Measurements from ENCODE around the gene PTGER1. TPM values are rescaled to one million over a fixed set of nuclear protein-coding genes. Genes with fewer than 3 reads are reported as not detected.

The PTGER1 gene
- total RNA-seq, 1 donor from 2014 or later, result 0.91 TPM

DNA sequence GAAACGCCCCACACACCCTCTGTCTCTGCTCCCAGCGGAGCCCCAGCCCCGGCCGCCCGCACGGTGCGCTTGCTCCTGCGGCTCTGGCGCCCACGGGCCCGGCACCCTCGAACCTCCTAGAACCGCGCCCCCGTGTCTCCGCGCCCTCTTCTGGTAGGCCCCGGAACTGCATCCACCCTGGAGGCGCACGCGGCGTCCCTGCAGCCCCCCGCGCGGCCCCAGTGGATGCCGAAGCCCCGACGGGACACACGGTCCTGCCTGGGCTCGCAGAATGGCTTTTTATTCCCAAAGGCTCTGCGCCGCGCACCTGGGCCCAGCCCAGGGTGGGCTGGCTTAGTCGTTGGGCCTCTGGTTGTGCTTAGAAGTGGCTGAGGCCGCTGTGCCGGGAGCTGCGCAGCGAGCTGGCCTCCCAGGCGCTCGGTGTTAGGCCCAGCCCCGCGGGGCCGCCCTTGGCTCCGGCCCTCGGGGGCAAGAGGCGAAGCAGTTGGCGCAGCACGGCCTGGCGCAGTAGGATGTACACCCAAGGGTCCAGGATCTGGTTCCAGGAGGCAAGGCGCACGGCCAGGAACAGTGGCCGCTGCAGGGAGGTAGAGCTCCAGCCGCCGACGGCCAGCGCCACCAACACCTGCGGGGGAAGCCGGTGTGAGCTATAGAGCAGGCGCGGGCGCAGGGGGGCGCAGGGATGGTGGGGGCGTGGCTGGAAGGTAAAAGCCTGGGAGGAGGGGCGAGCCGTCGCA lies 2.8 kb downstream of the PTGER1 start:
- no peak for DNase-seq (ENCODE audit: low read depth)
- no peak for FAIRE-seq
- no peaks in the 10 kb centered on the region for H3K79me2 ChIP-seq (ENCODE audit: insufficient read depth, low read length)

DNA sequence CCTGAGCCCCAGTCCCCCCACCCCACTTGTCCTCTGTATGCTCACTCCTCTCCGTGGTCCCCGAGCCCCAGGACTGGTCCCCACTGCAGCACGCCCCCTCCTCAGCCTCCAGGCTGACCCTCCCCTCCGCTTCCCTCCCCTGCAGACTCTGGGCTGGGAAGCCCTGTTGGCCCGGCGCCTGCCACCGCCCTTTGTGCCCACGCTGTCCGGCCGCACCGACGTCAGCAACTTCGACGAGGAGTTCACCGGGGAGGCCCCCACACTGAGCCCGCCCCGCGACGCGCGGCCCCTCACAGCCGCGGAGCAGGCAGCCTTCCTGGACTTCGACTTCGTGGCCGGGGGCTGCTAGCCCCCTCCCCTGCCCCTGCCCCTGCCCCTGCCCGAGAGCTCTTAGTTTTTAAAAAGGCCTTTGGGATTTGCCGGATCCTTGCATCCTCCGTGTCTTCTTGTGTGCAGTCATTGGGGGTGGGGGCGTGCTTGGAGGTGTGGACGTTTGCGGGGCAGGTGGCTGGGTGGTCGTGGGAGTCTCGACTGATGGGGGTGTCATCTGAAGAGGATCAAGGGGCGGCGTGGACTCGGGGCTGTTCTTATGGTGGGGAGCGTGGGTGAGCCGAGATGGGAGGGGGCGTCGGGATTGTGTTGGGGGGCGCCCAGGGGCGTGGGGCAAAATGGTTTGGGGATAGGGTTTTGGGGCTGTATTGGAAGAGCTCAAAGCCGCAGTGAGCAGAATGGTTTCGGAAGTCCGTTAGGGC lies 3.5 kb downstream of the PTGER1 start:
- peaks cover 22% of the 10 kb centered on the region for H4K20me1 ChIP-seq (ENCODE audit: insufficient read depth, low read length)
- no peaks in the 10 kb centered on the region for H3K27me3 Mint-ChIP-seq (ENCODE audit: low read depth, unreplicated experiment)
- no peaks in the 10 kb centered on the region for H3K9me3 ChIP-seq (ENCODE audit: insufficient read depth, low read depth, low read length)
- peaks cover 3% of the 10 kb centered on the region for H3K36me3 Mint-ChIP-seq (ENCODE audit: low read depth, unreplicated experiment)
- H3K4me3 ChIP-seq (ENCODE audit: insufficient read depth, low read depth, low read length), result no peak overlapping the region
- no peak overlapping the region for H3K9ac ChIP-seq (ENCODE audit: low read length)
- no peaks in the 10 kb centered on the region for H3K9me3 Mint-ChIP-seq (ENCODE audit: unreplicated experiment)
- DNase-seq (ENCODE audit: low read depth) (no peak), FAIRE-seq (no peak)
- H3K27ac ChIP-seq (ENCODE audit: low read depth, low read length), result no peak overlapping the region
- H3K36me3 ChIP-seq (ENCODE audit: insufficient read depth, low read length), result no peaks in the 10 kb centered on the region
- H2AFZ ChIP-seq (ENCODE audit: low read depth, low read length), result no peak overlapping the region
- peaks cover 11% of the 10 kb centered on the region for H3K27me3 ChIP-seq (ENCODE audit: insufficient read depth, low read length)
- peak overlapping the region; percentile 62 for H3K4me2 ChIP-seq (ENCODE audit: low read length)
- H3K79me2 ChIP-seq (ENCODE audit: insufficient read depth, low read length), result no peaks in the 10 kb centered on the region
- peaks cover 12% of the 10 kb centered on the region for H3K4me1 ChIP-seq (ENCODE audit: insufficient read depth, low read length)
- H3K4me3 Mint-ChIP-seq (ENCODE audit: unreplicated experiment), result no peak overlapping the region
- H3K27ac Mint-ChIP-seq (ENCODE audit: unreplicated experiment), result no peak overlapping the region
- TF ChIP-seq EZH2 (IDR thresholded peaks at IDR 0.05; ENCODE audit: insufficient read depth, low read length), result no peak
- TF ChIP-seq, protein P1, sequence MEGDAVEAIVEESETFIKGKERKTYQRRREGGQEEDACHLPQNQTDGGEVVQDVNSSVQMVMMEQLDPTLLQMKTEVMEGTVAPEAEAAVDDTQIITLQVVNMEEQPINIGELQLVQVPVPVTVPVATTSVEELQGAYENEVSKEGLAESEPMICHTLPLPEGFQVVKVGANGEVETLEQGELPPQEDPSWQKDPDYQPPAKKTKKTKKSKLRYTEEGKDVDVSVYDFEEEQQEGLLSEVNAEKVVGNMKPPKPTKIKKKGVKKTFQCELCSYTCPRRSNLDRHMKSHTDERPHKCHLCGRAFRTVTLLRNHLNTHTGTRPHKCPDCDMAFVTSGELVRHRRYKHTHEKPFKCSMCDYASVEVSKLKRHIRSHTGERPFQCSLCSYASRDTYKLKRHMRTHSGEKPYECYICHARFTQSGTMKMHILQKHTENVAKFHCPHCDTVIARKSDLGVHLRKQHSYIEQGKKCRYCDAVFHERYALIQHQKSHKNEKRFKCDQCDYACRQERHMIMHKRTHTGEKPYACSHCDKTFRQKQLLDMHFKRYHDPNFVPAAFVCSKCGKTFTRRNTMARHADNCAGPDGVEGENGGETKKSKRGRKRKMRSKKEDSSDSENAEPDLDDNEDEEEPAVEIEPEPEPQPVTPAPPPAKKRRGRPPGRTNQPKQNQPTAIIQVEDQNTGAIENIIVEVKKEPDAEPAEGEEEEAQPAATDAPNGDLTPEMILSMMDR (IDR thresholded peaks at IDR 0.05; ENCODE audit: insufficient read depth, low read depth, low read length), result no peak
- H3K4me1 Mint-ChIP-seq (ENCODE audit: low read depth, unreplicated experiment), result peaks cover 8% of the 10 kb centered on the region

More for the DNA sequence above, 2.8 kb downstream of the PTGER1 start:
- Mint-ChIP-seq H3K4me1 (ENCODE audit: low read depth, unreplicated experiment) (peaks cover 10% of the 10 kb centered on the region), H3K36me3 (ENCODE audit: low read depth, unreplicated experiment) (peaks cover 4% of the 10 kb centered on the region), H3K4me3 (ENCODE audit: unreplicated experiment) (no peak overlapping the region), H3K27me3 (ENCODE audit: low read depth, unreplicated experiment) (no peaks in the 10 kb centered on the region), H3K27ac (ENCODE audit: unreplicated experiment) (no peak overlapping the region), H3K9me3 (ENCODE audit: unreplicated experiment) (no peaks in the 10 kb centered on the region)
- Histone ChIP-seq H4K20me1 (ENCODE audit: insufficient read depth, low read length) (peaks cover 30% of the 10 kb centered on the region), H3K9ac (ENCODE audit: low read length) (no peak overlapping the region), H3K4me2 (ENCODE audit: low read length) (peak overlapping the region; percentile 62), H3K27me3 (ENCODE audit: insufficient read depth, low read length) (peaks cover 11% of the 10 kb centered on the region), H2AFZ (ENCODE audit: low read depth, low read length) (peak overlapping the region; percentile 26), H3K4me3 (ENCODE audit: insufficient read depth, low read depth, low read length) (no peak overlapping the region), H3K36me3 (ENCODE audit: insufficient read depth, low read length) (no peaks in the 10 kb centered on the region), H3K9me3 (ENCODE audit: insufficient read depth, low read depth, low read length) (no peaks in the 10 kb centered on the region), H3K4me1 (ENCODE audit: insufficient read depth, low read length) (peaks cover 12% of the 10 kb centered on the region), H3K27ac (ENCODE audit: low read depth, low read length) (no peak overlapping the region)
- peak; percentile 40 for TF ChIP-seq EZH2 (IDR thresholded peaks at IDR 0.05; ENCODE audit: insufficient read depth, low read length)
- TF ChIP-seq, protein P1 (IDR thresholded peaks at IDR 0.05; ENCODE audit: insufficient read depth, low read depth, low read length), result peak; percentile 45
